BJ (cell line): ENCODE results near the gene PMP22. TPM values are rescaled to one million over a fixed set of nuclear protein-coding genes. Genes with fewer than 3 reads are reported as not detected.

Experiments
- CTCF ChIA-PET: fragments of 350-600 bp; formaldehyde crosslinking; extraction: SDS; loops from one replicate; lab custom pipeline; 2021; ENCODE audit warnings: antibody characterized with exemption, inconsistent platforms; lab: Yijun Ruan, JAX
- POLR2A ChIA-PET: fragments of 300-600 bp; sonication (Branson Sonifier 250); formaldehyde crosslinking; extraction: SDS; loops from one replicate; lab custom pipeline; 2021; ENCODE audit warnings: antibody characterized with exemption; lab: Charles Lee
- DNase-seq: peaks from one replicate; pipeline ENCODE4 v3.0.0-alpha.2; 2011; ENCODE audit warnings: low read depth
- H3K27me3 ChIP-seq: 2 replicates; pipeline ENCODE4 v1.6.0; 2011; ENCODE audit warnings: low read length; ENCODE audit not compliant: control insufficient read depth, insufficient read depth
- H3K36me3 ChIP-seq: 2 replicates; pipeline ENCODE4 v1.5.1; 2011; ENCODE audit warnings: low read length; ENCODE audit not compliant: control insufficient read depth, insufficient read depth
- H3K4me3 ChIP-seq: 2 replicates; pipeline ENCODE4 v1.5.1; 2011; ENCODE audit warnings: low read depth, mild to moderate bottlenecking, control low read depth, low read length
- polyA plus RNA-seq: library from polyadenylated mRNA; depleted of rRNA; stranded (reverse); fragments of >200 nt; gene quantifications from 2 replicates; pipeline ENCODE4 v1.2.3, GENCODE V29; 2011
- TF ChIP-seq, protein P1 (sequence below): IDR thresholded peaks from 2 replicates; pipeline ENCODE4 v1.5.1; 2011; ENCODE audit warnings: low read depth, mild to moderate bottlenecking, control low read depth, inconsistent platforms, low read length, moderate library complexity; ENCODE audit not compliant: insufficient read depth

PMP22 gene
- polyA plus RNA-seq, 1 experiment, result 208 TPM

DNA sequence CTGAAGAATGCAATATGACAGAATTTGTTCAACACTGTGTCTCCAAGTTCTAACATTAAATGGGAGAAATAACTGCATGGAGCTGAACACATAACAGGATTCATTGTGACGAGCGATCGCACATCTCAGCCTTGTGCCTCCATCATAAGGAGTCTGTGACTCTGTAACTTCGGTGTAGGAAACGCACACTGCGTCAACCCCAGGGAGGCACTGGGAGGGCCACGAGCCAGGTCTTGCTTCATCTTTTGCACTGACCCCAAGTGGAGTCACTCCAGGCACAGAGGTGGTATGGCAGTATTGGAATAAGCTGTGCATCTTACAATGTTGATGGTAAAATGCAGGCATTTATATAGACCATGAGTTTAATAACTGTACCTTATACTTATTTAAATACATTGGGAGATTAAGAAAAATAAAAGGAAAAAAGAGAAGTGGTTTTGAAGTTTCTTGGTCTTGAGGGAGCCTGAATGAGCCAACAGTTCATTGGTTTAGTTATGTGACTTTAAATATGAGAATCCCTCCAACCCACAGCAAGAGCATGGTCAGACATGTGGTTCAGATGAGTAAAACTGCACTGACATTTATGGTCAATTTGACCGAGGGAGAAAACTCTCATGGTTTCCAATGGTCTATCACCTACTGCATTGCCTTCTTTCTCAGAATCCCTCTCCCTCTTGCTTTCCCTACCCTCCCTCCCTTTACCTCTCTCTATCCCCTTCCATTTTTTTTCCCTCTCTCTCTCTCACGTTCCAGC lies 5.7 kb upstream of the PMP22 start:
- Histone ChIP-seq H3K27me3 (peaks cover 13% of the 10 kb centered on the region), H3K4me3 (no peak overlapping the region), H3K36me3 (no peaks in the 10 kb centered on the region)
- TF ChIP-seq, protein P1, sequence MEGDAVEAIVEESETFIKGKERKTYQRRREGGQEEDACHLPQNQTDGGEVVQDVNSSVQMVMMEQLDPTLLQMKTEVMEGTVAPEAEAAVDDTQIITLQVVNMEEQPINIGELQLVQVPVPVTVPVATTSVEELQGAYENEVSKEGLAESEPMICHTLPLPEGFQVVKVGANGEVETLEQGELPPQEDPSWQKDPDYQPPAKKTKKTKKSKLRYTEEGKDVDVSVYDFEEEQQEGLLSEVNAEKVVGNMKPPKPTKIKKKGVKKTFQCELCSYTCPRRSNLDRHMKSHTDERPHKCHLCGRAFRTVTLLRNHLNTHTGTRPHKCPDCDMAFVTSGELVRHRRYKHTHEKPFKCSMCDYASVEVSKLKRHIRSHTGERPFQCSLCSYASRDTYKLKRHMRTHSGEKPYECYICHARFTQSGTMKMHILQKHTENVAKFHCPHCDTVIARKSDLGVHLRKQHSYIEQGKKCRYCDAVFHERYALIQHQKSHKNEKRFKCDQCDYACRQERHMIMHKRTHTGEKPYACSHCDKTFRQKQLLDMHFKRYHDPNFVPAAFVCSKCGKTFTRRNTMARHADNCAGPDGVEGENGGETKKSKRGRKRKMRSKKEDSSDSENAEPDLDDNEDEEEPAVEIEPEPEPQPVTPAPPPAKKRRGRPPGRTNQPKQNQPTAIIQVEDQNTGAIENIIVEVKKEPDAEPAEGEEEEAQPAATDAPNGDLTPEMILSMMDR, result no peak
- ChIA-PET CTCF (interaction anchor here (1.2 kb wide), 1 partner anchor 53 kb away, joined by 3 read pairs; no protein-coding TSS in a partner anchor), POLR2A (no interaction called here)
- DNase-seq, result no peak

DNA sequence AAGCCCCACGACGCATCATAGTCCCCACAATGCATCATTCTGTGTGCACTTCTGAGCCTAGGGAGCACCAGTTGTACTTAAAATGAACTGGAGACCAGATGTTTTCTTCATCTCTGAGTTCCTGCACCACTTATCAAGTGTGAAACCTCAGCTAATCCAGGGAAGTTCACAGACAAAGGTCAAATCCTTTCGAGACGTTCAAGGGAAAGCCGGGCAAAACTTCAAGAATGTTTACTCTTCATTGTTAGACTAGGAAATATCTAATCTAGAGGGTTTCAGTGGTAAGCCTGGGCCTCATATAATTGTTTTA lies 4.6 kb upstream of the PMP22 start:
- no peaks in the 10 kb centered on the region for H3K36me3 ChIP-seq
- no peak for DNase-seq
- no peak overlapping the region for H3K4me3 ChIP-seq
- TF ChIP-seq, protein P1, result no peak
- peaks cover 14% of the 10 kb centered on the region for H3K27me3 ChIP-seq
- ChIA-PET CTCF (no interaction called here), POLR2A (no interaction called here)

DNA sequence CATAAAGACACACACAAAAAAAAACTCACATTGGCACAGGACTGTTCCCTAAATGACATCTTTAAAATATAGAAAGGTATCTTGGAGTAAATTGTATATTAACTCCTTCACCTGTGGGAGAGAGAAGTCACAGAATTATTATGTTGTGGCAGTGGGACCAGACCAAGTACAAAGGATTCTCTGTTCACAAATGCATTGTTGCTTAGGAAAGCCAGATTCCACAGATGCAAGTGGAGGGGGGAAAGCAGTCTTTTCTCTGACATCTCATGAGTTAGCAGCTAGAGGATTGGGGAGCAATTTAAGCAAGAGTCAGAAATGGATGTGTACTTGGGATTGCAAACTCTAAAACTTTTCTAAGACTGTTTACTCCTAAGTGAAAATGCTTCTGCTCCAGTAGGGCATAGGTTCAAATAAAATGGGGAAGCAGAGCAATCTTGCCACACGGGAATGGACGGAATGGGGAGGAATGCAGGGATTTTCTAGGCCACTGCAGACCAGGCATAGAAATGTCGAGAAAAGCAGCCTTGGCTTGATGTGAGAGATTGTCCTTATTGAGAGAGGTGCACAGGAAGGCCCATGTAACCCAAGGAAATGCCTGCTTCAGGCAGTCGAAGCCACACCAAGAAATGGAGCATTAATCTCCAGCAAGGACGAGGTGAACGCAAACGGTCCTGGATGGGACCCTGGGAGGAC lies 4.1 kb upstream of the PMP22 start:
- CTCF ChIA-PET, result no interaction called here
- no peaks in the 10 kb centered on the region for H3K36me3 ChIP-seq
- no peak for DNase-seq
- TF ChIP-seq, protein P1, result no peak
- POLR2A ChIA-PET, result no interaction called here
- no peak overlapping the region for H3K4me3 ChIP-seq
- peaks cover 14% of the 10 kb centered on the region for H3K27me3 ChIP-seq

DNA sequence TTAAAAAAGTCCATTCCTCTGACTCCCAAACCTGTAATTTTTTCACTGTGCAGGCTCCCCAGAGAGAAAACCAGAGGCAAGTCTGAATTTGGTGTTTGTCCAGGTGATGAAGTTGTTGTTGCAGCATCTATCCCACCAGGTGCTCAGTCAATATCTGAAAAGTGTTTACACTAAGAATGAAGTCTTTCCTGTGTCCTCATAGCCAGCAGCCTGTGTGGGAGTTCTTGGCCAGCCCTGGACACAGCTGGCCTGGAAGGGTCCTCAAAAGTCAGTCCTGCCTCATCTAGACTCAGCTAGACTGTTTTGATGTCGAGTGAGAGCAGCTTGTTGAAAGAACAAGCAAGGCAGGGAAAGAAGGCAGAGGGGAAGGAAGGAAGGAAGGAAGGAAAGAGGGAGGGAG lies 3.3 kb upstream of the PMP22 start:
- TF ChIP-seq, protein P1, result no peak
- H3K27me3 ChIP-seq, result peaks cover 14% of the 10 kb centered on the region
- H3K36me3 ChIP-seq, result no peaks in the 10 kb centered on the region
- CTCF ChIA-PET, result interaction anchor here (0.7 kb wide), 1 partner anchor 27 kb away, joined by 3 read pairs; no protein-coding TSS in a partner anchor
- DNase-seq, result no peak
- POLR2A ChIA-PET, result no interaction called here
- H3K4me3 ChIP-seq, result no peak overlapping the region

DNA sequence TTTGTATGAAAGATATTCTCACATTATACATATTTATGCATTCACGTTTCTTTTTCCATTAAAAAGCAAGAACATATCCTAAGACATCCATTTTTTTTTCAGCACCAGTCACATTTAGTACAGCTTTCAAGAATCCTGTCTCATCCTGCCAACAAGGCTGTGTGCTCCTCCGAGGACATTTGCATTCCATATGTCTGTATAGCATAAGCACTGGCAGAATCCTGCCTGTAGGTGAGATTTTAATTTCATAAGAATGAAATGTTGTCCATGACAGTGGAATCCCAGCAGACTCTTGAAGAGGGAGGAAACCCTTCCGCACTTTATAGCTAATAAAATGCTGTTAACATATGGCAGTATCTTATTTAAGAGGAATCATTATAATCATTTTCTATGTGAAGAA lies 2.9 kb upstream of the PMP22 start:
- Histone ChIP-seq H3K36me3 (no peaks in the 10 kb centered on the region), H3K27me3 (peaks cover 14% of the 10 kb centered on the region), H3K4me3 (no peak overlapping the region)
- ChIA-PET POLR2A (no interaction called here), CTCF (interaction anchor here (0.7 to 2.9 kb wide), 3 partner anchors 27 to 235 kb away, joined by 3 to 10 read pairs (median 3); no protein-coding TSS in a partner anchor)
- DNase-seq, result no peak
- TF ChIP-seq, protein P1, result 0 out of 2 replicates have a peak, but pooled peaks have one; percentile 3
